ENCODE measurements around the gene DNAJC5.
"Not testable (repeated sequence)": the region's sequence is repeated elsewhere in the genome, so short reads cannot be mapped to it uniquely, and the experiment has no call there.

The DNAJC5 gene

DNA sequence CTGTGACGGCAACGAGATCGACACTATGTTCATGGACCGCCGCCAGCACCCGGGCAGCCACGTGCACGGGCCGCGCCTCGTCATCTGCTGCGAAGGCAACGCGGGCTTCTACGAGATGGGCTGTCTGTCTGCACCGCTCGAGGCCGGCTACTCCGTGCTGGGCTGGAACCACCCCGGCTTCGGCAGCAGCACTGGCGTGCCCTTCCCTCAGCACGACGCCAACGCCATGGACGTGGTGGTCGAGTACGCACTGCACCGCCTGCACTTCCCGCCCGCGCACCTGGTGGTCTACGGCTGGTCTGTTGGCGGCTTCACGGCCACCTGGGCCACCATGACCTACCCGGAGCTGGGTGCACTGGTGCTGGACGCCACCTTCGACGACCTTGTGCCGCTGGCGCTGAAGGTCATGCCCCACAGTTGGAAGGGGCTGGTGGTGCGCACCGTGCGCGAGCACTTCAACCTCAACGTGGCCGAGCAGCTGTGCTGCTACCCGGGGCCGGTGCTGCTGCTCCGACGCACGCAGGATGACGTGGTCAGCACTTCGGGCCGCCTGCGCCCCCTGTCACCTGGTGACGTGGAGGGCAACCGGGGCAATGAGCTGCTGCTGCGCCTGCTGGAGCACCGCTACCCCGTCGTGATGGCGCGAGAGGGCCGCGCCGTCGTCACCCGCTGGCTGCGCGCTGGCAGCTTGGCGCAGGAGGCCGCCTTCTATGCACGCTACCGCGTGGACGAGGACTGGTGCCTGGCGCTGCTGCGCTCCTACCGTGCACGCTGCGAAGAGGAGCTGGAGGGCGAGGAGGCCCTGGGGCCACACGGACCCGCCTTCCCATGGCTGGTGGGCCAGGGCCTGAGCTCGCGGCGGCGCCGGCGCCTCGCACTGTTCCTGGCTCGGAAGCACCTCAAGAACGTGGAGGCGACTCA lies 32.7 kb upstream of the DNAJC5 start:
- no peak for DNase-seq

DNA sequence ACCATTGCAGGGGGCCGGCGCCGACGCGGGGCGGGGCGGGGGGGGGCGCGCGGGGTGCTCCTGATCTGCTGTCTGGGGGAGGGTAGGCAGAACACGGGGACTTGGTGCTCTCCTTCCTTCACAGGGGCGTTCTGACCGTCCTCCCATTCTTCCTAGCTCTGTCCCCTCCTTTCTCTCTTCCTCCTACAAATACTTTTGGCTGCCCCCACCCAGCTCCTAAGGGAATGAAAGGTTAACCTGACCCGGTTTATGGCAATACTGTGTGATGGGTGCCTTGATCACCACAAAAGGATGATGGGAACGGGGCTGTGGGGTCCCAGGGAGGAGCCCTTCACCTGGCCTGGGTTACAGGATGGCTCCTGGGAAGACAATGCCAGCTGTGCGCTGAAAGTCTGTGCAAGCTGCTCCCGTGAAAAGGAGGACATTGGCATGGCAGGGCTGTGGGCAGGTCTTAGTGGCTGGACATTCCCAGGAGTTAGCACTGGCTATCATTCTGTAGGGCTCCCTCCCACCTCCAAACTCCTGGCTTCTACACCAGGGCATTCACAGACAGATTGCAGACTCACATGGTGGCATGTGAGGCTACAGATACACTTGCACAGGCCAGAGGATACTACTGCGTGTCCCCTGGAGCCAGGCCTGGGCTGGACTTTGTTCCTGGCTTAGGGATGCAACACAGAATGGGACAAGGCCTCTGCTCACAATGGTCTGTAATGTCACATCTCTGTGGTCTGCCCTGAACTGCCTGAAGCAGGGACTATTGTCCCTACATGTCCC lies 31.7 kb upstream of the DNAJC5 start:
- DNase-seq, result no peak

DNA sequence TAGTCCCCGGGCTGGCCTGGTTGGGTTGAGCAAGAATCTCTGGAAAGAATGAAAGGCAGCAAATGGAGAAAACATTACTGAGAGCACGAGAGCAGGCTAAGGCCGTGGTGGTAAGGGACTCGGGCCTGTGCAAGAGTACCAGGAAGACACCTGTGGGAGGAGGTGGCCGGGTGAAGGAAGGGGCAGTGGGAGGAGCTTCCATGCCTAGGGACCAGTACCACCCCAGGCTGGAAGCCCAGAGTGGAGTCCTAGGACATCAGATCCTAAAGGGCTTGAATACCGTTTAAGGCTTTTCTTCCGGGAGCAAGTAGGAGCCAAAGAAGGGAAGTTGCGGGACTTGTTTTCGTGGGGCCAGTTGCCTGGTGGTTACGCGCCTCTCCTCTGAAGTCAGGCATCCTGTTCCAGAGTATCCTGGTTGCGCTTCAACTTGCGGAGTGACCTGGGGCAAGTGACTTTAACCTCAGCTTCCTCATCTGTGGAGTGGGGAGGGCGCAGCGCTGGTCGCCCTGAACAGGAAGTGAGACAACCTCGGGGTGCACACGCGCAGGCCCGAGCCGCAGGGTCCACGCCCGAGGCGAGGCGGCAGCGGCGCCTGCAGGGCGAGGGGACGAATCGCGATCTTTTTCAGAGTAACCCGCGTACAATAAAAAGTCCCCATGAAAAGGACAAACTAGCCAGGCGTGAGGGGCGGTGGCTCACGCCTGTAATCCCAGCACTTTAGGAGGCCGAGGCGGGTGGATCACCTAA lies 31.0 kb upstream of the DNAJC5 start:
- DNase-seq, result peak; percentile 58

DNA sequence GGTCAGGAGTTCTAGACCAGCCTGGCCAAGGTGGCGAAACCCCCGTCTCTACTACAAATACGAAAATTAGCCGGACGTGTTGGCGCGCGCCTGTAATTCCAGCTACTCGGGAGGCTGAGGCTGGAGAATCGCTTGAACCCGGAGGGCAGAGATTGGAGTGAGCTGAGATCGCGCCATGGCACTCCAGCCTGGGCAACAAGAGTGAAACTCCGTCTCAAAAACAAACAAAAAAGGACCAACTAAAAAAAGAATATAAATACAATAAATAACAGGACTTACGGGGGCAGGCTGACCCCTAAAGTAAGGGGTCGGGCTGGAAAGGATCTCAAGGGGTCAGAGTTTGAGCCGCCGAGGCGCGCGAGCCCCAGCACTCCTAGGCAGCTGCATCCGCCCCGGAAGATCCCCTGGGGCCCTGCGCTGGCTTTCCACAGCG lies 30.4 kb upstream of the DNAJC5 start:
- no peak for DNase-seq

DNA sequence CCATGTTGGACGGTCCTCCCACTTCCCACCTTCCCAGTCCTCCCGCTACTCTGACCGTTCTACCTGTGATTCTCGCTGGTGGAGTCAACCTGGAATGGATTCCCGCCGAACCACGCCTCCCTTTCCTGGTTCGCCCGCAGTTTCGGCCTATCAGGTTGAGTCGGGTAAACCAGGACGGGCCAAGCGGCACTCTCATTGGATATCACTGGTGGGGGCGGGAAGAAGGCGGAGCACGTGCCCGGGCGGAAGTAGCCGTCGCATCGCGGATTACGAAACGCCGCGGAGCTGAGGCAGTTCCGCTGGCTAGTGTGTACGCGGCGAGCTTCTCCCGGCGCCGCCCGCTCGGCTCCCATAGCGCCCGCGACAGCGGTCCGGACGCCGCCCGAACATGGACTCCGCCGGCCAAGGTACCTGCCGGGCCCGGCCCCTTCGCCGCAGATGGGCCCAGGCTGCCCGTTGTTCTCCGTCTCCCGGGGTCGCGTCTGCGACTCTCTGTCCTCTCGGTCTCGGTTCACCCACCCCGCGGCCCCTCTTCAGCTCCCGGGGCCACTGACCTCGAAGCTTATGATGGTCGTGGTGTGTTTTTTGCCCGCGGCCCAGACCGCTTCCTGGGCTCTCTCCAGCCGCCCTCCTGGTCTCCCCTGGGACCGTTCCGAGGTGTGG lies 29.8 kb upstream of the DNAJC5 start, which contains the start of gene TPD52L2:
Gene TPD52L2, plus strand, starts transcription at position 293 of the 663 bp plus-strand sequence. Its CDS starts 96 bp downstream, at position 389.
- DNase-seq, result peak; percentile 96

DNA sequence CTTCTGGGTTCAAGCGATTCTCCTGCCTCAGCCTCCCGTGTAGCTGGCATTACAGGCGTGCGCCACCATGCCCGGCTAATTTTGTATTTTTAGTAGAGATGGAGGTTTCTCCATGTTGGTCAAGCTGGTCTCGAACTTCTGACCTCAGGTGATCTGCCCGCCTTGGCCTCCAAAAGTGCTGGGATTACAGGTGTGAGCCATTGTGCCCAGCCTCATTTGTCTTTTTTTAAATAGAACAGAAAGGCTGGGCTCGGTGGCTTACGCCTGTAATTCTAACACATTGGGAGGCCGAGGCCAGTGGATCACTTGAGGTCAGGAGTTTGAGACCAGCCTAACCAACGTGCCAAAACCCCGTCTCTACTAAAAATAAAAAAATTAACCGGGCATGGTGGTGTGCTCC lies 27.9 kb upstream of the DNAJC5 start:
- DNase-seq, result not testable (repeated sequence)

DNA sequence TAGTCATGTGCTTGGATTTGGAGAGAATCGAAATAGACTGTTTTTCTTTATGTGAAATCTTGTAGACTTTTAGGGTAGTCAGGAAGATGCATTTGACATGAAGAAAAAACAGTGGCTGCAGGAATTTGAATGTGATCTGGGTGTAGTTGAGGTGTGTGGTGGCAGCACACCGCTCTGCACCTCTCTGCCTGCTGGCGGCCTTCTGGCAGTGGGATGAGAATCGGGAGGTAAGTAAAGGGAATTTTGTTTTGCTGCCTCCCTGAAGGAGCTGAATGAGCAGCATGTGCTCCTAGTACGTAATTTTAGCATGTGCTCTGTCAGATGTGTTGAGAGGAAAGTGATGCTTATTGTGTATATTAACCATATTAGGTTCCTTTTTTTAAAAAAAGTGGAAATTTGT lies 26.7 kb upstream of the DNAJC5 start:
- no peak for DNase-seq

DNA sequence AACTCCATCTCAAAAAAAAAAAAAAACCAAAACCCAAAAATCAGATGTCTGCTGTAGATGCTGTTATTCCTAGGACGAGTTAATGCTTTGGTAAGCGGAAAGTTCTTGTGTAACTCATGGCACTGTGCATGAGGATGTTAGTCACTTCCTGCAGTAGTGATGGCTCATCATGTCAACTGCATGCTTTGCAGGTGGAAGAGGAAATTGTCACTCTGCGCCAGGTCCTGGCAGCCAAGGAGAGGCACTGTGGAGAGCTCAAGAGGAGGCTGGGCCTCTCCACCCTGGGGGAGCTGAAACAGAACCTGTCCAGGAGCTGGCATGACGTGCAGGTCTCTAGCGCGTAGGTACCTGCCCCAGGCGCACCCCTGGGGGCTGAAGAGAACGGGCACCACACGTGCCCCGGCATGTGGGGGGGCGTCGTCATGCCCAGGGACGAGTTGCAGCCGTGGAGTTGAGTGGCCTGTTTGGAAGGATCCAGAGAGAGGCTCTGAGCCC lies 21.4 kb upstream of the DNAJC5 start:
- no peak for DNase-seq

DNA sequence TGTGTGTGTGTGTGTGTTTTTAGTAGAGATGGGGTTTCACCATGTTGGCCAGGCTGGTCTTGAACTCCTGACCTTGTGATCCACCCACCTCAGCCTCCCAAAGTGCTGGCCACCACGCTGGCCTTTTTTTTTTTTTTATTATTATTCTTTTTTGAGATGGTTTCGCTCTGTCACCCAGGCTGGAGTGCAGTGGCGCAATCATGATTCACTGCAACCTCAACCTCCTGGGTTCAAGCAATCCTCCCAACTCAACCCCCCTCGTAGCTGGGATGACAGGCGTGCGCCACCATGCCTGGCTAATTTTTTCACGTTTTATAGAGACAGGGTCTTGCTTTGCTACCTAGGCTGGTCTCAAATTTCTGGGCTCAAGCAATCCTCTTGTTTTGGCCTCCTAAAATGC lies 20.7 kb upstream of the DNAJC5 start:
- DNase-seq, result not testable (repeated sequence)

DNA sequence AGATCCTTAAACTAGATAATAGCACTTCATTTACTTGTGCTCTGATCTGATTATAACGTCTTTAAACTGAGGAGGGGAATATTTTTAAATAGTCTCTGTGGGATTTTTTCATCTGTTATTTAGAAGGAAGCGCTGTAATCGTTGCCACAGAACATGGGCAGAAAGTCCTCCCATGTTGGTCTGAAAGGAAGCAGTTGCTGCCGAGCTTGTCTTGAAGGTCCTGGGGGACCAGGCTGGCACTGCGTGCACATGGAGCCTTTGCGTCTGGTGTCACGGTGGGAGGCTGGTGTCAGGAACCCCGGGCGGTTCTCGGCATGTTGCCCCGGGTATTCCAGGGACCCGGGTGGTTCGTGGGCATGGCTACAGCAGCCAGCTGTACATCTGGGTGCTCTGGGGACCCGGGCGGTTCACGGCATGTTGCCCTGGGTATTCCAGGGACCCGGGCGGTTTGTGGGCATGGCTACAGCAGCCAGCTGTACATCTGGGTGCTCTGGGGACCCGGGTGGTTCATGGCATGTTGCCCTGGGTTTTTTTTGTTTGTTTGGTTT lies 18.4 kb upstream of the DNAJC5 start:
- no peak for DNase-seq

DNA sequence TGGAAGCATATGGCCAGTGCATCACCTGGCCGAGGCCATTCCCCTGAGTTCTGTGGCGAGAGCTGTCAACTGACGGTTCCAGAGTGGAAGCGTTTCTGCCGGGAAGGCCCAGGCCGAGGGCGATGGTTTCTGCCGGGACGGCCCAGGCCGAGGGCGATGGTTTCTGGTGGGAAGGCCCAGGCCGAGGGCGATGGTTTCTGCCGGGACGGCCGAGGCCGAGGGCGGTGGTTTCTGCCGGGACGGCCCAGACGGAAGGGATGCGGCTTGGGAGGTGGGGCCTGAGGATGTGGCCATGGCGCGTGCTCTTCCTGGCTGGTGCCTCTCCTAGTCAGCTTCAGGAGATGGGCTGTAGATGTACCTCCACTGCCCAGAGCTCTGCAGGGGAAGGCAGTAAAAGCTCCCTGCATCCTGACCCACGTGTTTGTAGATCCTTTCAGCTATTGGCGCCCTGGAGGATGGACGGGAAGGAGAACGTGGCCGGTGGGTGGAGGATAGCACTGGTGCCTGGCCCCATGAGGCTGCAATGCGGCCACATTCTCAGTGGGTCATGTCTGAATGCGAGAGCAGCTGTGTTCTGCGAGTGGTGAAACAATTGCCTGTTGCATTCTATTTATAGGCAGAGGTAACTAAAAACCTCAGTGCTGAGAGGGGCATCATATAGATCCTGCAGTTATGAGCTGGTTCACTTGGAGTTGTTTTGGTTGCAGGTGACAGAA lies 17.0 kb upstream of the DNAJC5 start:
- DNase-seq, result no peak

DNA sequence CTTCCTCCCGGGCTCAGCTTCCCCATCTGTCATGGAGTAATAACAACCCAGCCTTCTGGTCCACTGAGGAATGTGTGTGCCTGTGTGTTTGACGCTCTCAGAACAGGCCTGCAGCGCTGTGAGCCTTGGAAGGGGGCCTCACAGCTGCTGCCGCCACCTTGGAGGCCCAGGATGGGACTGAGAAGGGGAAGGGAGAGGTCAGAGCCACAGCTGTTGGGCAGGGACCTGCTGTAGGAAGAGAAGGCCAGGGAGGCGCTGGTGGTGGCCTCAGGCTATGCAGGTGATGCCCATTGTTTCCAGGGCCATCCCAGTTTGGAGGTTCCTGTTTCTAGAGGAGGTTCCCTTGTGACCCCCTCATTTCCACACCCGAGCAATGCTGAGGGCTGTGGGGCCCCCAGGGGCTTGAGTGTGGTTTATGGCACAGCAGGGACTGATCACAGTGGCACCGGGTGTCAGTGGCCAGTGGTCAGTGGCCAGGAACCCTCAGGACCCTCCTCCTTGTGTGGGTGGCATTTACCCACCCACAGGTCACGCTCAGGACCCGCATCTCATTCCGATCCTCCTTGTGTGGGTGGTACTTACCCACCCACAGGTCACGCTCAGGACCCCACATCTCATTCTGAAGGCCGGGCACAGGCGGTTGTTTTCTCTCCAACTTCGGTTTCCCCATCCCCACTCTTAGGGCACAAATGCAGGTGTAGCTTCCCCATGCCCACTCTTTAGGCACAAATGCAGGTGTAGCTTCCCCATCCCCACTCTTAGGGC lies 15.8 kb upstream of the DNAJC5 start:
- DNase-seq, result no peak

DNA sequence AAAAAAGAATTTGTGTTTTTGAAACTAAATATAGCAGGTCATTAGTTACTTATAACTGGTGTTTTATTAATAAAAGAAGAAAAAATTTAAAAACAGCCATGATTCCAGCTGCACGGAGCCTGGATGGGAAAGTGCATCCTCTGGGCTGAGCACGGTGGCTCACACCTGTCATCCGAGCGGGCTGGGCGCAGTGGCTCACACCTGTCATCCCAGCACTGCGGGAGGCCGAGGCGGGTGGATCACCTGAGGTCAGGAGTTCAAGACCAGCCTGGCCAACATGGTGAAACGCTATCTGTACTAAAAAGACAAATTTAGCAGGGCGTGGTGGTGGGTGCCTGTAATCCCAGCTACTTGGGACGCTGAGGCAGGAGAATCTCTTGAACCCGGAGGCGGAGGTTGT lies 14.0 kb upstream of the DNAJC5 start:
- DNase-seq, result not testable (repeated sequence)

DNA sequence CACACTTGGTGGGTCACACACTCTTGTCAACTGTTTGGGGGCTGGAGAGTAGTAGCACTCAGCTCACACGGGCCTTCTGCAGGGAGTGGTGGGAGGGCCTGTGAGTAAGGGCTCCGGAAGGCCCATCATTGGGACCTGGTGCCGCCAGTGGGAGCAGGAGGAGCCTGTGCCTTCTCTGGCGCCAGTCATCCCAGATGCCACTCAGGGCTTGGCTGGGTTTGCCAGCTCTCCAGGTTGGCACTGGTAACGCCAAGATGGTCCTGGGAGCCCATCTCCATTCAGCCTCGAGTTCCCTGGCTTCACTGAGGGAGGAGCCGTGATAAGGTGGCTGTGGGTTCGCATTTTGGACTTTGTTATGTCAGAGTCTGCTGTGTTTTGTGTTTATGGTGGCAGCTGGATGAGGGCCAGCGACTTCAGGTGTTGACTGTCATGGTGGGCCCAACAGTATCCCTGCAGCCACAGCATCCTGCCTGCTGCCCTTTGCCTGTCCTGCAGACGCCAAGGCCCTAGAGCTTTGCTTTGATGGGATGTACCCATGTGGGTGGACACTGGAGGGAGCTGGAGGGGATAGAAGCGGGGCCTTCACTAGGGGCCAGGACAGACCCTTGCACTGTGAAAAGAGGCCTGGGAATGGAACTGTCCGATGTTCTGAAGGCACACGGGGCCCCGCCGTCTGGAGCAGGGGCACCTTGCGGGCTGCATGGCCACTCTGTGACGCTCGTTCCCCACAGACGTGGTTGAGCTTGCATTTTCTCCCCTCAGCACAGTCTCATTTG lies 13.3 kb upstream of the DNAJC5 start:
- no peak for DNase-seq

DNA sequence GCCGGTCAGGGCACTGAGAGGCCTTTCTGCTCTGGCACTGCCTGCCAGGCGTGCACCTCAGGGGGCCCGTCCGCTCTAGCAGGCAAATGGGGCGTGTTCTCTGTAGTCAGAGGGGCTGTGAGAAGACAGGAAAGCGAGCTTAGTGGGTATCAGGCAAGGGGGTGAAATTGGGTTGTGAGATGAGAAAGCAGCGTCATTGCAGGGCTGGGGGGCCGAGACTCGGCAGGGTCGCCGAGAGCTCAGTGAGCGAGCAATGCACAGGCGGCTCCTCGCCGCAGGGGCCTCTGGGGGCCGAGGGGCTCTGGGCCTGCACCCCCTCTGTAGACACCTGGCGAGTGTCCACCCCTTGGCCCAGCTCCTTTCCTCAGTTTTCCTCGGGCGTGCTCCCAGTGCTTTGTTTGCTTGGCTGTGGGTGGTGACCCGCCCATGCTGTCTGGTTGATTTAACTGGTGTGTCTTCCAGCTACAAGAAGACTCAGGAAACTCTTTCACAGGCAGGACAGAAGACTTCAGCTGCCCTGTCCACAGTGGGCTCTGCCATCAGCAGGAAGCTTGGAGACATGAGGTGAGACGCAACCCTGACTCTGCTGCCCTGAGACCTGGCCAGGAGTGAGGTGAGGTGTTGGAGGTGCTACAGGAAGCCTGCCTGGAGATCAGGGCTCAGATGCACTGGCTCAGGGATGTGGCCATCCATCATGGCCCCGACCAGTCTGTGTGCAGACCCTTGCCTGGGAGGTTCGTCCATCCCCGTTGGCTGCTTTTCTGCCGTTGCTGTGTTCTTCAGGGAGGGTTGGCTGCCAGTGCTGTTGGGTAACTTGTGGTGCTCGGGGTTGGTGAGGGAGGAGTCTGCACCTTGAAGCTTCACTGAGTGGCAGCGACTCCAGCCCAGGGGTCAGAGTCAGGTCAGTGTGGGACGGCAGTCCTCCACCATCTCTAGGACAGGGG lies 12.4 kb upstream of the DNAJC5 start:
- DNase-seq, result no peak

DNA sequence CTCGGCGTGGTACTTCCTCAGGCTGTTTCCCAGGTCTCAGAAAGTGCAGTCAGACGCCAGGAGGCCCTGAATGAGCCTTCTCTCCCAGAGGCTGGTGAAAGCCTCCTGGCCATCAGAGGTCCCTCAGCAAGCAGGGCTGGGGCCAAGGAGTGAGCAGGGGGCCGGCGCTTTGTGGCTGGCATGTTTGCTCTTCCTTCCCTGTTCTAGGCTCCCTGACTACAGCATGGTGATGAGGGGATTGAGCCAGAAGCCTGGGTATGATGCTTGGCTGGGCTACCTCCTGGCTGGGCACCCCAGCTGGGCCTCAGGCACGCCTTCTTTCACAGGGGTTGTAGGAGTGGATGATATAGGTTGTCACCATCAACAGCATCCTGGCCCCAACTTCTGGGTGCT lies 11.7 kb upstream of the DNAJC5 start:
- DNase-seq, result no peak

DNA sequence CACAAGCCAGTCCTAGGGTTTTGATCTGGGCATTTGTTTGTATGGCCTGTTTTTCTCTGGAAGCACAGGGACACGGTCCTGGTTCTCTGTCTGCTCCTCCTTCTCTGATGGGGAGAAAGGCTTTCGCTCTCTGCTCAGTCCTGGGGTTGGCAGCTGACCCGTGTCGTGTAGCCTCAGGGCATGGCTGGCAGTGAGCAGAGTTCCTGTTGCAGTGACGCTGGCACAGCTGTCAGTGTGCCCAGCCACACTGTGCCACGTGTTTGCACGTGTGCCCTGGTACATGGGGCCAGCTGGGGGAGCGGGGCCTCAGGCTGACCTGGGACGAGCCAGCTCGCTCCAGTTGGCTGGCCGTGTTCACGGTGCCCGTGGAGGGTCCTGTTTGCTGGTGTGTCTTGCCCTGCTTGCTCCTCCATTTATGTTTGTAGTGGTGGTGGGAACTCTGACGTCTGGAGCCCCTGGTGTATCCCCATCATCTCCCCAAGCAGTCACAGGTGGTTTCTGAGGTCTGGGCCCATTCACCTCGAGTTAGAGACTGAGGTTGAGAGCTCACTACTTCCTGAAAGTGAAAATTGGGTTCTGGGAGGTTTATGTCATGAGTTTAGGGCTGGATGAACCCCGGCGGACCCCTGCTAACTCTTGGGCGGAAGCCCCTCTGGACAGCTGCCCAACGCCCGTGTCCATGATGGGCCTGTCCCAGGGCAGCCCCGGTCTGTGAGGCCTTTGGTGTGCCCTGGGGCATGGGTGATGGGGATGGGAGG lies 10.2 kb upstream of the DNAJC5 start:
- no peak for DNase-seq
